Mucosa of gallbladder (tissue), 1 donor: Measurements from ENCODE around the gene SLC8B1. TPM values are rescaled to one million over a fixed set of nuclear protein-coding genes. Genes with fewer than 3 reads are reported as not detected.

Experiments used
- DNase-seq: peaks from one replicate; pipeline ENCODE4 v3.0.0-alpha.2; 2020; ENCODE audit warnings: low spot score
- total RNA-seq: library from RNA; stranded (reverse); gene quantifications from one replicate; pipeline ENCODE4 v1.2.1, GENCODE V29; 2021
- donor health status: DM: no; HTN: no; CAD: no.

SLC8B1 gene
- 36.6 TPM for total RNA-seq

- peak; percentile 89 for DNase-seq
Observed at GRCh38 chr12:113334786-113335539, at the start of gene SLC8B1. Gene SLC8B1 (minus strand): TSS chr12:113335109. CDS start chr12:113332878, 2,231 bp downstream.

- no peak for DNase-seq
Observed at GRCh38 chr12:113382206-113382605, 47.3 kb upstream of the SLC8B1 start.

- DNase-seq: no peak
Observed at GRCh38 chr12:113381220-113381619, 46.3 kb upstream of the SLC8B1 start.

- DNase-seq: no peak
Observed at GRCh38 chr12:113378291-113378690, 43.4 kb upstream of the SLC8B1 start.

GRCh38 chr12:113374823-113375428 is 40.0 kb upstream of the SLC8B1 start:
- no peak for DNase-seq

DNA sequence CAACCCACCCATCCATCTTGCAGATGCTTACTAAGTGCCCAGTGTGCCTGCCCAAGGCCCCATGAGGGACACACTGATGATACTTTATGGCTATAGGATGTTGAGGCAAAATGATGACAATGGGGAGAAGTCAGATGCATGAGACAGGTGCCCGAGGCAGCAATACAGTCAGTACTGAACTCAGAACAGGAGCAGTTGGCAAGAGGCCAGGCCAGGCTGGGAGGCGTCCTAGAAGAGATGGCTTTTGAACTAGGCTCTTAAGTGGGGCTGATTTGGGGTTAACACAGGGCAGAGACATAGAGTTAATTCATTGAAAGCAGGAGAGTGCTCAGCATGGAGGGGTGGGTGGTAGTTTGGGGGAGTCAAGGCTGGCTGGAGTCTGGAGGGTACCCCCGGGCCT is 39.1 kb upstream of the SLC8B1 start:
- no peak for DNase-seq

DNA sequence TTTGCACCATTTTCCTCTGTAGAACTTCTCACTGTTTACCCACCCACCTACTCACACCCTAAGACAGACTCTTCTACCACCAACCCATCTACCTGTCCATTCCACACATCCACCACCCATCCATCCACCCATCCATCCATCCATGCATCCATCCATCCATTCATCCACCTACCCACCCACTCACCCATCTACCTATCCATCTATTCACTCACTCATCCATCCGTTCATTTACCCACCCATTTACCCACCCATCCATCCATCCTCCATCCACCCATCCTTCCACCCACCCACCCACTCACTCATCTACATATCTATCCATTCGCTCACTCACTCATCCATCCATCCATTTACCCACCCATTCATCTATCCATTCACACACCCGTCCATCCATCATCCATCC is 38.5 kb upstream of the SLC8B1 start:
- DNase-seq: no peak

DNA sequence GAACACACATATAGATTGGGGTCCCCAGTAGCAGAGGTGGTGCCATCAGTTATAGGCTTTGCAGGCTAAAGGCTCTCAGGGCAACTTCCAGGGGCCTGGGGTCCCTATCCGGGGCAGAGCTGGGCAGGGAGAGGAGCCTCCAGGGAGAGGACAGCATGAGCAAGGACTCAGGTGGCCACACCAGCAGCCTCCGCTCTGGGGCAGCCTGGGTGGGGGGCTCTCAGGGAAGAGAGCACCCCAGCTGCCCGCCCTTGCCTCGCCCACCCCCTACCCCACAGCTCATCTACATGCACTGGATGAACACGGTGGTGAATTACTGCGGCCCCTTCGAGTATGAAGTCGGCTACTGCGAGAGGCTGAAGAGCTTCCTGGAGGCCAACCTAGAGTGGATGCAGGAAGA is 37.5 kb upstream of the SLC8B1 start:
- DNase-seq: no peak

DNA sequence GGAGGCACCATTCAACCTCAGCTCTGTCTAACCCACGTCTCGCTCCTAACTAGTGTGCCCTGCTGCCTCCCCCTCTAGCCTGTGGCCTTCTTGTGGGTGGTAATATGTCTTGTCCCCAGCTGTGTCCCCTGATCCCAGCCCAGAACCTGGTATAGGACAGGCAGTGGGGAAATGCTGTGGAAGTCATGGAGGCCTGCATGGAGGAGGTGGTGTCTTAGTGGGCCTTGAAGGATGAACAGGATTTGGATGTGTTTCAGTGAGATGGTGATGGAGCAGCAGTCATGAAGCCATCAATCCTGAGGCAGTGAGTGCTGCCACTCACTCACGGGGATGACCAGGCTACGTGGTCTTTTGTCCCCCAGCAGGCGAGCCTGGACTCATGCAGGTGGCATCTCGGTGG is 36.9 kb upstream of the SLC8B1 start:
- DNase-seq: no peak

DNA sequence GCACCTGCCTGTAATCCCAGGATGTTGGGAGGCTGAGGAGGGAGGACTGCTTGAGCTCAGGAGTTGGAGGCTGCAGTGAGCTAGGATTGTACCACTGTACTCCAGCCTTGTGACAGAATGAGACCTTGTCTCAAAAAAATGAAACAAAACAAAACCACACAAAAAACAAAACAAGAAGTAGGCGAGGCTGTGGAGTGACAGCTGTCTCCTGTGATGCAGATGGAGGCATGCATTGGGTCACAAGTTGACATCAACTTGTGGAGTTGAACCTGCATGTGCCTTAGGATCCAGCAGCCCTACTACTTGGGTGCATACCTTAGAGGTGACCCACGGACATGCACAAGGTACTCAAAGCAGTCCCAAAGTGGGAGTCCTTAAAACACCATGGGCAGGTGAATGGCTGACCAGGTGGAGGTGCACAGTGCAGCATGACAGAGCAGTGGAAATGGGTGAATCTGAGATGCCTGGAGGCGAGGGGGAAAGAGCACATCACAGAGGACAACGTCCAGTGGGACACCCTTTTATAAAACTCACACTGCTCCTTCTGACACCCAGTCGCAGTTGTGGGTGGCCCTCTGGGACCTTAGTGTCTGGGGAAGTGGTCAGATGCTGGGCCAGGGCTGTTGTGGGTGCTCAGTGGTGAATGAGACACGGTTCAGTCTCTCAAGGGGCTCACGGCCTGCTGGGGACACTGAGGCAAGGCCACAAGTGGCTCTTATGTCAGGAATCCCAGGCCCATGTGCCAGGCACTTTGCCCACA is 36.2 kb upstream of the SLC8B1 start:
- DNase-seq: no peak

DNA sequence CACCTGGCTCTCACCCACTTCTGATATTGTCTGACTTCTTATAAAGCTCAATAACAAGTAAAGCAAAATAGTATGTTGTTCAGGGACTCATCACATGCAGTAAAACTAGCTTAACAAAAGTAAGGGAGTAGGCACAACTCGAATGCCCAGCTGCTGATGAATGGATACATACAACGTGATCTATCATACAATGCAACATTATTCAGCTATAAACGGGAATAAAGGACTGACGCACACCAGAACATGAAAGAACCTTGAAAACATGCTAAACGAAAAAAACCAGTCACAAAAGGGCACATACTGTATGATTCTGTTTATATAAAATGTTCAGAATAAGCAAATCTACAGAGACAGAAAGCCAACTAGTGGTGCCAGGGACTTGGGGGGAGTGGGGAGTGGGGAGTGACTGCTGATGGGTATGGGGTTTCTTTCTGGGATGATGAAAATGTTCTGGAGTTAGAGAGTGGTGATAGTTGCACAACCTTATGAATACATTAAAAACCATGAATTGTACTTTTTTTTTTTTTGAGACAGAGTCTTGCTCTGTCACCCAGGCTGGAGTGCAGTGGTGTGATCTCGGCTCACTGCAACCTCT is 34.6 kb upstream of the SLC8B1 start:
- no peak for DNase-seq

- DNase-seq: no peak
Observed at GRCh38 chr12:113368331-113368730, 33.4 kb upstream of the SLC8B1 start.

DNA sequence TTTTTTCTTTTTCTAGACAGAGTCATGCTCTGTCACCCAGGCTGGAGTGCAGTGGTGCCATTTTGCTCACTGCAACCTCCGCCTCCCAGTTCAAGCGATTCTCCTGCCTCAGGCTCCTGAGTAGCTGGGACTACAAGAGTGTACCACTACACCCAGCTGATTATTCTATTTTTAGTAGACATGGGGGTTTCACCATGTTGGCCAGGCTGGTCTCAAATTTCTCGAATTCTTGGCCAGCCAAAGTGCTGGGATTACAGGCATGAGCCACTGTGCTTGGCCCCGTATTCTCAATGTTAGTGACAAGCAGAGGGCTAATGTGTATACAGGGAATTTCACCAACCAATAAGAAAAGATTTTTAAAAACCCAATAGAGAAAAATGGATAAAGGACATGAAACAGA is 31.9 kb upstream of the SLC8B1 start:
- DNase-seq: no peak

GRCh38 chr12:113365639-113366395 is 30.9 kb upstream of the SLC8B1 start:
- DNase-seq: no peak

GRCh38 chr12:113364698-113365097 is 29.8 kb upstream of the SLC8B1 start:
- DNase-seq: no peak

GRCh38 chr12:113361574-113362370 is 26.9 kb upstream of the SLC8B1 start:
- no peak for DNase-seq

GRCh38 chr12:113359939-113360748 is 25.2 kb upstream of the SLC8B1 start:
- no peak for DNase-seq

- peak; percentile 16 for DNase-seq
Observed at GRCh38 chr12:113359133-113359938, 24.4 kb upstream of the SLC8B1 start.
